ENCODE data around the gene SETBP1.

- TF ChIP-seq CTCF (IDR thresholded peaks at IDR 0.05) (no peak), POLR2AphosphoS5 (IDR thresholded peaks at IDR 0.05) (no peak), POLR2A (IDR thresholded peaks at IDR 0.05) (no peak), EP300 (IDR thresholded peaks at IDR 0.05) (no peak)
Measured at GRCh38 chr18:44705075-44705675, 24.5 kb downstream of the SETBP1 start.

All from stomach (tissue), 4 donors.